Stimulated activated naive CD4-positive, alpha-beta T cell (primary cell): Measurements from ENCODE around the gene EVA1A.
"Not testable (repeated sequence)": the region's sequence is repeated elsewhere in the genome, so short reads cannot be mapped to it uniquely, and the experiment has no call there.

Source experiments
- DNase-seq, 6 experiments: peaks; one replicate each; lab custom pipeline; 2025; lab: John Stamatoyannopoulos, UW

EVA1A gene

DNA sequence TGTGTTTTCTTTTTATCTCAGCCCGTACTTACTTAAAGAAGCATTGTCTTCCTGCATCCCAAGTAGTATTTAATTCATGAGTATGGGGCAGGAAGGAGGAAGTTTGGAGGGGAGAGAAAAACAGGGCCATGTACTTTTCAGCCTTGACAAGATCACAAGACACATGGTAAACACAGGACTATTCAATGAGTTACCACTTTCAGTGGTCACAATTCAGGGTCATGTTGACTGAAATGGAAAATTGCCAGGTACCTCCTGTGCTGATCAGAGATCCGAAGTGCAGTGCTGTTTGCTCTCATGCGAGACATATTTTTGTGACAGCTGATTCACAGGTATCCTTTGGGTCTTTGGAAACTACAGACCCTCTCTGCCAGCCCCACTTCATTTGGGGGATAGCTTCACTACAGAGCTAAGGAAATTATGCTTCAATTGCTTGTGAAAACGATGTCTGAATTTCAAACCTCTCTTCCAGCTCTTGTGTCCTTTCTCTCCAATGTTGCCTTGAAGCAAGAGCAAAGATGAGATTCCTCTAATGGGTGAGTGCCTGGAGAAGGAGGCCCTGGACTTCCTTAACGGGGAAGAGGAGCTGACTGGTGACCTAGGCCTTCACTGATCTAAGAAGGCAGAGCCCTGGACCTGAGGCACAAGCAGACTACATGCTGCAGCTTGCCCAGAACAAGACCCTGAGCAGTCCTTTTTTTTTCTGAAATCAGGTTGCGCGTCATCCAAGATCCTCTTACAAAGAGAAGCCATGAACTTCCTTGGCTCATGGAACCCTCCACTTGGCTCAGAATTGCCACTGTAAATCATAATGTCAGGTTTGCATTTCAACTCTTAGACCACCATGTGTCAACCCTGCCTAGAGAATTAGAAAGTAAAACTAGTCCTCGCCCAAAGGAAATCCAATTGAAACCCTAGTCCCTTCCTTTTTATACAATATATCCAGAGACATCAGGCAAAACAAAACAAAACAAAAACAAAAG, 44.1 kb downstream of the EVA1A start:
- DNase-seq: no peak

DNA sequence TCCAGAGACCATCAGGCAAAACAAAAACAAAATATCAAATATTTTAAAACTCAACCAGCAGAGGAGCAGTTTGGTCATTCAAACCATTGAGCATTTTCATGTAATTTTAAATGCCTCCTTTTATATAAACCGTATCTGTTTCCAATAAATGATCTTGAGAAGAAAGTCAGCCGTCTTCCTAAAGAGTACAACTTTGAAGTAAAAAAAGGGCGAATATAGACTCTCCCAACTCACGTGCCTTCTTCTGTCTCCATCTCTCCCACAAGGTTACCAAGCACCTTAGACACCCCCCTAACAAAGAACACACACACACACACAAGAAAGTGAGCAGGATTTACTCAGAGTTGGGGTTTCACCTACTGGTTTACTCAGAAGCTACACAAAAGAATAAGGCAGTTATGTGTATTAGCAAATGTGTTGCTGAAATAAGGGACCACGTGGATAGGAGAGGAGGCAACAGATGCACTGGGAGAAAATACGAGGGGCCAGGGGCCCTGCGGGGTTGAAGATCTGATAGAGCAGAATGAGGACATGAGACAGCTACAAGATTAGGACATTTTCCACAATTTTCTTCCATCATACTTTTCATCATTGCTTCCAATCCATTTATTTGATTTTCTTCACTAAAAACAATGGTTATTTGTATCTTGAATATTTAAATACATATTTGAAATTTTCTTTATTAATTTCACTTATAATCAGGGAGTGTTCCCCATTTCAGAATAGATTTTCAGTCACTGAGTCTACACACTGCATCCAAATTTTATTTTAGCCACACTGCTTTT, 45.0 kb downstream of the EVA1A start:
- DNase-seq: no peak

- no peak for DNase-seq
These were observed 47.0 kb downstream of the EVA1A start for GRCh38 chr2:75513616-75514170.

DNA sequence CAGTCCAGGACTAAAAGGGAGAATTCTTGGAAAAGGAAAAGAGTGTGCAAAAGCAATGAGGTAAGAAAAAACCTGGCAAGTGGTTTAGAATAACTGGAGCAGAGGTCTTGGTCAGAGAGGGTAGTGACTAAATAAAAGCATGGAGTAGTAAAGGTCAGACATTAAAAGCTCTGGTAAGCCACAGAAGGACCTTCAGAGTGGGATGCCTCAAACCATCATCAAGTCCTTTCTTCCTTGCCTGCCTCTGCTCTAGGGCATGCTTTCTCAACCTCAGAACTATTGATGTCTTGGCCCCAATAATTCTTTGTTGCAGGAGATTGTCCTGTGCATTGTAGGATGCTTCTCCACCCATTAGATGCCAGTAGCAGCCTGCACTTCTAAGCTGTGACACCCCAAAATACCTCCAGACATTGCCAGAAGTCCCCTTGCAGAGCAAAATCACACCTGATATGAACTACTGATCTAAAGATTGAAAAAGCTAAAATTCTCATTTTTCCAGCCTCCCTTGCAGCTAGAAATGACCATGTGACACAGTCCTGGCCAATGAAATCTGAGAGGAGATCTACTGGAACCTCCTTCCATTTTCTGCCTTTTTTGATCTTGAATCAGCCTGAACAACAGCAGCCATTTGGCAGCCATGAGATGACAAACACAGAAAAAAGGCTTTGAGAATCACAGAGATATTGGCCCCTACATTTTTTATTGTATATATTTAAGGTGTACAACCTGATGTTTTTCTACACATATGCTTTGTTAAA, 48.1 kb downstream of the EVA1A start:
- no peak for DNase-seq

DNA sequence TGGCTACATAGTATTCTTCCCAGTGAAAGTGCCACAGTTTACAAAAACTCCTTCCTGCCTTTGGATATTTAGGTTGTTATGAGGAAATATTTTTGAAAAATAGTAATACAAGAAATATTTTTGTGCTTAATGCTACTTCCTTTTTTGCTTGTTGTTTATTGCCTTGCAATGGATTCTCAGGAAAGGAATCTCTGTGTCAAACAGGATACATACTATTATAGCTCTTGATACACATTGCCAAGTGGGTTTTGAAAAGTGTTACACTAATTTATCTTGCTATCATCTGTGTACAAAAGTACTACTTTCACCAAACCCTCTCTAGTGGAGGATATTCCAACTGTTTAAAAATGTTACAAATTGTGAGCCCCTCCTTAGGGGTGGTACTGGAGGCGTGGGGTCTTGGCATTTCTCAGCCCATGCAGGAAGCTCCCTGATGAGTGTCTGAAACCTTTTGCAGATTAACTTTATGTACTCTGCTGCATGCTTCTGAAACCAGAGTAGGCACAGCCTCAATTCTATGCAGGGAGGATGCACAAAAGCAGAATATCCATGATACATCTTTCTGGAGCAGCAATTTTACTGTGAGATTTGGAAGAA, 54.5 kb downstream of the EVA1A start:
- DNase-seq: no peak

DNA sequence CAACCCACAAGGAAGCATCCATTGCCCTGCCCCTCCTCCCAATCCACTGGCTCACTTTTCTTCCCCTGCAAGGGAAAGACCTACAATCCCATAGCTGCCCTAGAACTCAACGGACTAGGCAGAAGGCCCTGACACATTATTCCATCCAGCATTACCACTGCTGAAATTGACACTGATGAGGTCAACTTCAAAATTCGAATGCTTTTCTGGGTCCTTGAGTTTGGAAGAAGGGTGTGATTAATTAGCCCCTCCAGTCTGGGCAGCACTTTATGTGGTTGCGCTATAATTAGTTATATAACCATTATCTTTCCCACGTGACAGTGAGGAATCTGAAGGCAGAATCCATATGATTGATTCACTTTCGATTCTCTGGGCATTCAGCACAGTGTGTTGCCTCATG, 55.7 kb downstream of the EVA1A start:
- no peak for DNase-seq

GRCh38 chr2:75503048-75503607, 57.6 kb downstream of the EVA1A start:
- no peak for DNase-seq

DNA sequence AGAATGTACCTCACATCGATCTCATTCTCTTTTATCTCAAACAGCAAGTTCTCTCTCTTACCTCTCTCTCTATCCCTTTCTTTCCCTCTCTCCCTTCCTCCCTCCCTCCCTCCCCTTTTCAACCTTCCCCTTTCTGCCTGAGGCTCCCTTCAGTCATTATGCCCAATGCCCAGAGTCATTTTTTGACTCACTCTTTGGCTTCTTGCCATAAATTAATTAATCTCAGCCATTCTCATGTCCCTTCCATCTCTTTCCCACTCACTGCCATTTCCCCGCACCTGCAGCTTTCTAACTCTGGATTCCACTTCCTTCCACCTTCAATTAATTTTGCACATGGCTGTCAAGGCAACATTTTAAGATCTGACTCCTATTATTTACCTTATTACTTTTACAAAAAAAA, 60.1 kb downstream of the EVA1A start:
- no peak for DNase-seq

DNA sequence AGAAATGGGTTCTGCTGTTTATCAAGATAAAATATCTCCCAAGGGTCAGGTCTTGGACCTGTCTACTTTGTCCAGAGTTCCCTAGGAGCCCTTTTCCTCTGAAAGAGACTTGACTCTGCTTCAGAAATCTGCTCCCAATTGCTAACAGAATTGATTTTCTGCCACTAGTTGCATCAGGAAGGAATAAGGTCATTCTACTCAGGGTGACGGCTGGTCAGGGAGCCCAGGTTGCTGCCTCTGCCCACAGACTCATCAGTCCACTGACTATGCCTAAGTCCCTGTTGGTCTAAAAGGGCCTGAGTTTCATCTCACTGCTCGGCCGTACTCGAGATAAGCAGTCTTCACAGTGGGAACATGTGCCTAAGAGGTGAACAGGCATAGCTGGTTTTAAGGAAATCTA, 61.2 kb downstream of the EVA1A start:
- DNase-seq: no peak

DNA sequence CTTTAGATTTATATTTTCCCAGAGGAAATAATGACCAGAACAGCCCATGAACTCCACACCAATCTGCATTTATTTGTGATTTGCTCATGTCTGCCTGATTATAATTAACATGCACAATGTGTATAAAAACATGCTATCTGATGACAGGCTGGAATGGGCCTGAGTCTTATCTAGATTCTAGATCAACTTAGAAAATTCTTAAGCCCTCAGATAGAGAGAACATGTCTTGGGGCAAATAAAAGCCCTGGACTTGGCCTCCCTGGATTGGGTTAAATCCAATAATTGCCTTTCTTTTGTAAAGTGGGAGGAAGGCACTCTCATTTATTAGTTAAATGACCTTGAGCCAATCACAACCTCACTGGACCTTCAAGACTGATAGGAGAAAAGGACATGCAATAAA, 61.8 kb downstream of the EVA1A start:
- DNase-seq: no peak

DNA sequence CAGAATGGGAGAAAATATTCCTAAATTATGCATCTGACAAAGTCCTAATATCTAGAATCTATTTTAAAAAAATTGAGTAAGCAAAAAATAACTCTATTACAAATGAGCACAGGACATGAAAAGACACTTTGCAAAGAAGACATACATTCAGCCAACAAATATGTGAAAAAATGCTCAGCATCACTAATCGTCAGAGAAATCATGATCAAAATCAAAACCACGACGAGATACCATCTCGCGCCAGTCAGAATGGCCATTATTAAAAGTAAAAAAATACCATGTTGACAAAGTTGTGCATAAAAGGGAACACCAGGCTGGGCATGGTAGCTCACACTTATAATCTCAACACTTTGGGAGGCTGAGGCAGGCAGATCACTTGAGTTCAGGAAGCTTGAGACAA, 63.5 kb downstream of the EVA1A start:
- no peak for DNase-seq

GRCh38 chr2:75495862-75496261, 64.9 kb downstream of the EVA1A start:
- DNase-seq: no peak

DNA sequence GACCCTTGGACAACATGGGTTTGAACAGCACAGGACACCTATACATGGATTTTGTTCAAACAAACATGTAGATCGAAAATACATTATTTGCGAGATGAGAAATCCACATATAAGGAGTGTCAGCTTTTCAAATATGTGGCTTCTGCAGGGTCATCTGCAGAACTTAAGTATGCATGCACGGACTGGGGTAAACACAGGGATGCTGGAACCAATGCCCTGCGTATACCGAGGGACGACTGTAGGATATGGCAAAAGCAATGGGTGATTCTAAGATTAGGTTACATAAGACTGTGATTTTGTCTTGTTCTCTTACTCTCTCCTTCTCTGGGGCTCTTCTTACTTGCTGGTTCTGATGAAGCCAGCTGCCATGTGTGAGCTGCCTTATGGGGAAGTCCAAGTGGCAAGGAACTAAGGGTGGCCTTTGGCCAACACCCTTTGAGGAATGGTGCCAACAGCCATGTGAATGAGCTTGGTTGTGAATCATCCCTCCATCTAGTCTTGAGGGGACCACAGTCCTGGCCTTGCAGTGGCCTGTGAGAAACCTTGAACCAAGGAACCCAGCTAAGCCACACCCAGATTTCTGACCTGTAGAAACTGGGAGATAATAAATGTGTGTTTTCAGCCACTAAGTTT, 66.5 kb downstream of the EVA1A start:
- DNase-seq: no peak

- DNase-seq: no peak
These were observed 67.5 kb downstream of the EVA1A start for GRCh38 chr2:75493230-75493629.

GRCh38 chr2:75491129-75491753, 69.5 kb downstream of the EVA1A start:
- no peak for DNase-seq

DNA sequence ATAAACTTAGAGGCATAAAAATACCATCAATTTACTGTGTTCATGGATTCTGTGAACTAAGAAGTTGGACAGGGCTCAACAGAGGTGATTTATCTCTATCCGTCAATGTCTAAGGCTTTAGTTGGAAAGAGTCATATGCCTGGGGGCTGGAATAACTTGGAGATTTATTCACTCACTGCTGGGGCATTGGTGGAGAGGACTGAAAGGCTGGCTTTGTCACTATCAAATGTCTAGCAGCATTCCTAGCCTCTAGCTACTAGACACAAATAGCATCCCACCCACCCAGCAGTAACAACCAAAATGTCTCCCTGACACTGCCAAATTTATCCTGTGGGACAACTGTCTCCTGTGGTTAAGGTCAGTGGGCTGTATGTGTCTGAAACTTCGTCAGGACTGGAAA, 71.0 kb downstream of the EVA1A start:
- no peak for DNase-seq

DNA sequence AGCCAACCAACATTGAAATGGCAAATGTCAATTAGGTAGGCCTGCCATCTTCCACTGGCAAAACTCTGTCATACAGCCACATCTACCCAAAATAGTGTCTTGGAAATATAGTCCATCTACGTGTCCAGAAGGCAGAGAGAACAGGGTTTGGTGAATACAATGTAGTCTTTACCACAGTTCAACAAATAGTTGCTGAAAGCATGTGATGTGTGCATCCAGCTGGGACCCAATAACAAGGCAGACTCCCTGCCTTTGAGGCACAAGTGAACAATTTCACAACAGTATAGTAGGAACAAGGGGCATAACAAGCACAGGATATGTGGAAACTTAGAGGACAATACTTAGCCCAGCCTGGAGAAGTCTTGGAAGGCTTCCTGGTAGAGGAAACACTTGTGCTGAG, 72.6 kb downstream of the EVA1A start:
- DNase-seq: no peak

- DNase-seq: not testable (repeated sequence)
These were observed 74.0 kb downstream of the EVA1A start for GRCh38 chr2:75486735-75487134.

GRCh38 chr2:75484840-75485239, 75.9 kb downstream of the EVA1A start:
- DNase-seq: no peak

GRCh38 chr2:75483878-75484277, 76.9 kb downstream of the EVA1A start:
- DNase-seq: no peak
